MG63 (cell line): ENCODE measurements around the gene ZNF222. TPM values are rescaled to one million over a fixed set of nuclear protein-coding genes. Genes with fewer than 3 reads are reported as not detected.

Experiments used
- total RNA-seq: library from RNA; depleted of rRNA; stranded (reverse); fragments of >200 nt; shearing (Covaris generic); gene quantifications from 2 replicates; pipeline ENCODE4 v1.2.3, GENCODE V29; 2014; ENCODE audit warnings: low replicate concordance; rRNA removed

The ZNF222 gene
- total RNA-seq, 1 experiment from 2014 or later: 2.2 TPM

Other genes starting within 250 kb of the ZNF222 start
- 5.0 and 6.1 TPM in 2 replicates for gene KCNN4, start 244.4 kb upstream of the ZNF222 start, total RNA-seq
- not detected in 2 replicates for gene LYPD5, start 222.9 kb upstream of the ZNF222 start, total RNA-seq
- gene ZNF283, start 198.1 kb upstream of the ZNF222 start, total RNA-seq: 5.4 and 9.0 TPM in 2 replicates
- gene ZNF404, start 141.4 kb upstream of the ZNF222 start, total RNA-seq: 0.76 and 1.9 TPM in 2 replicates
- 6.8 and 8.6 TPM in 2 replicates for gene ZNF45, start 90.1 kb upstream of the ZNF222 start, total RNA-seq
- 1.4 and 1.6 TPM in 2 replicates for gene ZNF221, start 74.2 kb upstream of the ZNF222 start, total RNA-seq
- 2.3 and 4.5 TPM in 2 replicates for gene ZNF155, start 41.2 kb upstream of the ZNF222 start, total RNA-seq
- gene ZNF230, start 22.4 kb upstream of the ZNF222 start, total RNA-seq: 1.2 and 3.9 TPM in 2 replicates
- gene ZNF223, start 26.7 kb downstream of the ZNF222 start, total RNA-seq: 0.63 and 2.9 TPM in 2 replicates
- 1.4 and 1.7 TPM in 2 replicates for gene ZNF284, start 46.8 kb downstream of the ZNF222 start, total RNA-seq
- 7.7 and 17.1 TPM in 2 replicates for gene ZNF224, start 69.0 kb downstream of the ZNF222 start, total RNA-seq
- gene ZNF225, start 88.0 kb downstream of the ZNF222 start, total RNA-seq: 1.3 and 3.1 TPM in 2 replicates
- gene ZNF234, start 116.2 kb downstream of the ZNF222 start, total RNA-seq: 3.9 and 10.0 TPM in 2 replicates
- 8.8 and 12.7 TPM in 2 replicates for gene ZNF226, start 139.7 kb downstream of the ZNF222 start, total RNA-seq
- 6.5 and 7.3 TPM in 2 replicates for gene ZNF227, start 187.2 kb downstream of the ZNF222 start, total RNA-seq
- gene ZNF233, start 234.5 kb downstream of the ZNF222 start, total RNA-seq: 0.43 TPM in 1 of 2 replicates, not detected in the other